Measurements from ENCODE around the gene SOX5.
"Not testable (repeated sequence)": the region's sequence is repeated elsewhere in the genome, so short reads cannot be mapped to it uniquely, and the experiment has no call there.

The SOX5 gene

GRCh38 chr12:23827353-23827752 is 122.1 kb downstream of the SOX5 start:
- FAIRE-seq: no peak

- not testable (repeated sequence) for FAIRE-seq
Observed at GRCh38 chr12:23825124-23825523, 124.3 kb downstream of the SOX5 start.

GRCh38 chr12:23824358-23824757 is 125.1 kb downstream of the SOX5 start:
- no peak for FAIRE-seq

- FAIRE-seq: not testable (repeated sequence)
Observed at GRCh38 chr12:23822883-23823282, 126.6 kb downstream of the SOX5 start.

- FAIRE-seq: no peak
Observed at GRCh38 chr12:23817345-23817744, 132.1 kb downstream of the SOX5 start.

- FAIRE-seq: no peak
Observed at GRCh38 chr12:23816394-23816851, 133.0 kb downstream of the SOX5 start.

- no peak for FAIRE-seq
Observed at GRCh38 chr12:23815810-23816209, 133.7 kb downstream of the SOX5 start.

- no peak for FAIRE-seq
Observed at GRCh38 chr12:23813206-23813605, 136.3 kb downstream of the SOX5 start.

- FAIRE-seq: no peak
Observed at GRCh38 chr12:23810329-23810902, 139.1 kb downstream of the SOX5 start.

- no peak for FAIRE-seq
Observed at GRCh38 chr12:23803540-23803939, 145.9 kb downstream of the SOX5 start.

GRCh38 chr12:23795494-23795893 is 154.0 kb downstream of the SOX5 start:
- no peak for FAIRE-seq

GRCh38 chr12:23781118-23781517 is 168.4 kb downstream of the SOX5 start:
- FAIRE-seq: no peak

GRCh38 chr12:23775208-23775607 is 174.3 kb downstream of the SOX5 start:
- no peak for FAIRE-seq

- FAIRE-seq: no peak
Observed at GRCh38 chr12:23771240-23771949, 178.1 kb downstream of the SOX5 start.

GRCh38 chr12:23770202-23770938 is 179.1 kb downstream of the SOX5 start:
- no peak for FAIRE-seq

GRCh38 chr12:23767834-23768233 is 181.6 kb downstream of the SOX5 start:
- no peak for FAIRE-seq

GRCh38 chr12:23763724-23764123 is 185.7 kb downstream of the SOX5 start:
- FAIRE-seq: no peak

GRCh38 chr12:23760495-23760894 is 189.0 kb downstream of the SOX5 start:
- FAIRE-seq: no peak

- FAIRE-seq: no peak
Observed at GRCh38 chr12:23758608-23759007, 190.9 kb downstream of the SOX5 start.

- FAIRE-seq: no peak
Observed at GRCh38 chr12:23757541-23757962, 191.9 kb downstream of the SOX5 start.

GRCh38 chr12:23756416-23756815 is 193.1 kb downstream of the SOX5 start:
- FAIRE-seq: no peak

- no peak for FAIRE-seq
Observed at GRCh38 chr12:23753628-23754365, 195.7 kb downstream of the SOX5 start.

- no peak for FAIRE-seq
Observed at GRCh38 chr12:23752245-23752644, 197.2 kb downstream of the SOX5 start.
